Breast epithelium (tissue), 3 donors: ENCODE measurements around the gene BAIAP3.

Experiments used
- POLR2AphosphoS5 ChIP-seq, 3 donors: sonication (generic); formaldehyde crosslinking; IDR thresholded peaks; one replicate each; pipeline ENCODE4 v1.6.1; 2017; ENCODE audit warnings: antibody characterized with exemption in 3 of 3
- TF ChIP-seq, protein P1 (sequence below), 3 donors: fragments of 450-650 bp; IDR thresholded peaks; one replicate each; pipeline ENCODE4 v1.5.1; 2016 to 2017; ENCODE audit warnings: antibody characterized with exemption in 3 of 3, mild to moderate bottlenecking in 3 of 3, moderate library complexity in 3 of 3

DNA sequence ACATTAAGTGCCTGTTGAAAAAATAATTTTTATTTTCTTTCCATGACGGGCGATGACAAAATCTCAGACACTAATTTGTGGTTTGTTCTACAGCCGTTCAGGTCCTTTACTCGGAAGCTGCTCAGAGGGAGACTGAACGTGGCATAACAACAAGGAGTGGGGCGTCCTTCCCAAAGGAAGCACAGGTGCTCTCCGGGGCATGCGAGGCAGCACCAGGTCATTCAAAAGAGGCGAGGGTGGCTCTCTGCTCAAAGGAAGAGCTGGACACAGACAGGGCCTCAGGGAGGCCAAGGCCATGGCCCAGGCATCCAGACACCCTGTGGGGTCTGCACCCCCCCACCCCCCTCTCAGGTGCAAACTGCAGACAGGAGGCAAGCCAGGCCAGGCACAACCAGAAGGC lies 64.9 kb downstream of the BAIAP3 start:
- TF ChIP-seq, protein P1, sequence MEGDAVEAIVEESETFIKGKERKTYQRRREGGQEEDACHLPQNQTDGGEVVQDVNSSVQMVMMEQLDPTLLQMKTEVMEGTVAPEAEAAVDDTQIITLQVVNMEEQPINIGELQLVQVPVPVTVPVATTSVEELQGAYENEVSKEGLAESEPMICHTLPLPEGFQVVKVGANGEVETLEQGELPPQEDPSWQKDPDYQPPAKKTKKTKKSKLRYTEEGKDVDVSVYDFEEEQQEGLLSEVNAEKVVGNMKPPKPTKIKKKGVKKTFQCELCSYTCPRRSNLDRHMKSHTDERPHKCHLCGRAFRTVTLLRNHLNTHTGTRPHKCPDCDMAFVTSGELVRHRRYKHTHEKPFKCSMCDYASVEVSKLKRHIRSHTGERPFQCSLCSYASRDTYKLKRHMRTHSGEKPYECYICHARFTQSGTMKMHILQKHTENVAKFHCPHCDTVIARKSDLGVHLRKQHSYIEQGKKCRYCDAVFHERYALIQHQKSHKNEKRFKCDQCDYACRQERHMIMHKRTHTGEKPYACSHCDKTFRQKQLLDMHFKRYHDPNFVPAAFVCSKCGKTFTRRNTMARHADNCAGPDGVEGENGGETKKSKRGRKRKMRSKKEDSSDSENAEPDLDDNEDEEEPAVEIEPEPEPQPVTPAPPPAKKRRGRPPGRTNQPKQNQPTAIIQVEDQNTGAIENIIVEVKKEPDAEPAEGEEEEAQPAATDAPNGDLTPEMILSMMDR (IDR thresholded peaks at IDR 0.05), result no peak
- TF ChIP-seq POLR2AphosphoS5 (IDR thresholded peaks at IDR 0.05), result no peak
